Stimulated activated naive B cell treated with anti-CD40 and anti-IgM and Interleukin-4, amounts not matched to agents 10 μg/mL and 1 μg/mL and 100 μg/mL, for 72 hours (primary cell): Measurements from ENCODE around the gene BICD1.
"Not testable (repeated sequence)": the region's sequence is repeated elsewhere in the genome, so short reads cannot be mapped to it uniquely, and the experiment has no call there.

Source experiments
- ATAC-seq, 2 donors: fragments of 150-1000 bp; cut with Tn5 transposase; replicated peaks; 2 replicates each; pipeline ENCODE4 v1.10.0; 2021; ENCODE audit warnings: moderate library complexity in 1 of 2
- DNase-seq: peaks from one replicate; pipeline ENCODE4 v3.0.0; 2021
- H3K27ac Mint-ChIP-seq: one replicate; pipeline ENCODE4 v1.8.0; 2022; ENCODE audit warnings: mild to moderate bottlenecking, mixed read lengths
- H3K27me3 Mint-ChIP-seq, 2 donors: one replicate each; pipeline ENCODE4 v1.8.0; 2022; ENCODE audit warnings: mixed read lengths in 2 of 2
- H3K36me3 Mint-ChIP-seq, 2 donors: one replicate each; pipeline ENCODE4 v1.8.0; 2022; ENCODE audit warnings: mixed read lengths in 2 of 2, mild to moderate bottlenecking in 1 of 2
- H3K4me1 Mint-ChIP-seq, 2 donors: one replicate each; pipeline ENCODE4 v1.8.0; 2022; ENCODE audit warnings: mixed read lengths in 2 of 2, mild to moderate bottlenecking in 1 of 2
- H3K4me3 Mint-ChIP-seq, 2 donors: one replicate each; pipeline ENCODE4 v1.8.0; 2022; ENCODE audit warnings: mild to moderate bottlenecking in 2 of 2, mixed read lengths in 2 of 2, moderate library complexity in 1 of 2
- H3K9me3 Mint-ChIP-seq, 2 donors: one replicate each; pipeline ENCODE4 v1.8.0; 2022; ENCODE audit warnings: mixed read lengths in 2 of 2, mild to moderate bottlenecking in 1 of 2

Gene BICD1

DNA sequence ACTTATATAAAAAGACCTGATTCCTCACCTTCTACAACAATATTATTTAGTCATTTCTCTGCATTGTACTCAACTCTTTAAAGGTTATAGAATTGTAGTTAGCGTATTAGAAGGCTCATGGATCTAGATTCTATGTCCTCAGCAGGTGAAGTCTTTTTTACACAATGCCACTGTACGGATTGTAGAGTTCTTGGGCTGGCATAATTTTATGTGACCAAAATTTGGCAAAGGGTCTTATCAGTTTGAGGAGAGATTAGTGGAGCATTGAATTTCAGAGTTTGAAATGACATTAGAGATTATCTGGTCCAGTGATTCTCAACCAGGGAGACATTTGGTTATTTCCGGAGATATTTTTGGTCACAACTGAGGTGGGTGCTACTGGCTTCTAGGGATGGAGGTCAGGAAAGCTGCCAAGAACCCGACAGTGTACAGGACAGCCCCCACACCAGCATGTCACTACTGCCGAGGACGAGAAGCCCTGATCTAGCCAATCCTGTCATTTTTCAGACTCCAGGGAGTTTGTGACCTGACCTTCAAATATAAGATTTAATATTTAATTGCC, 63.9 kb downstream of the BICD1 start:
- H3K27me3 Mint-ChIP-seq, result no peaks in the 10 kb centered on the region
- H3K4me1 Mint-ChIP-seq, result peaks cover 4 to 8% of the 10 kb centered on the region in 2 donors
- H3K4me3 Mint-ChIP-seq, result no peak overlapping the region
- ATAC-seq (no peak), DNase-seq (no peak)
- H3K9me3 Mint-ChIP-seq, result no peaks in the 10 kb centered on the region
- no peak overlapping the region for H3K27ac Mint-ChIP-seq
- peaks cover 0 to 3% of the 10 kb centered on the region in 2 donors for H3K36me3 Mint-ChIP-seq

DNA sequence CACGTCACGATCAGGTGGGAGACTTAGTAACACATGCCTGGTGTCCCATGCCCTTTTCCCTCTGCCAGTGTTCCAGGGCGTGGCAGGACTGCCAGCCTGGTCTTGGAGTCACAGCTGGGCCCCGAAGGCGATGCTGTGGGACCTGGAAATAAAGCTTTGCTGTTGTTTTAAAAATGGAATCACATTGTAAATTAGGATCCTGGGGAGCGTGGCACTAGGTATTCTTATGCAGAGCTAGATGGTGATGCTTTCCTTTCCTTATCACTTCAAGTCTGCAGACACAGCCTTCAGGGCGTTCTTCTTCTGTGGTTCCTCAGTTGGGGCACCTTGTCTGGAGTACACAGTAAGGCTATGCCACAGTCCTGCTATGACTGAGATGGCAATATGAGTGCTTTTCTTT, 64.6 kb downstream of the BICD1 start:
- Mint-ChIP-seq H3K36me3 (peaks cover 0 to 4% of the 10 kb centered on the region in 2 donors), H3K4me1 (peaks cover 4 to 8% of the 10 kb centered on the region in 2 donors), H3K9me3 (no peaks in the 10 kb centered on the region), H3K27ac (no peak overlapping the region), H3K27me3 (no peaks in the 10 kb centered on the region), H3K4me3 (no peak overlapping the region)
- ATAC-seq, result no peak
- no peak for DNase-seq

DNA sequence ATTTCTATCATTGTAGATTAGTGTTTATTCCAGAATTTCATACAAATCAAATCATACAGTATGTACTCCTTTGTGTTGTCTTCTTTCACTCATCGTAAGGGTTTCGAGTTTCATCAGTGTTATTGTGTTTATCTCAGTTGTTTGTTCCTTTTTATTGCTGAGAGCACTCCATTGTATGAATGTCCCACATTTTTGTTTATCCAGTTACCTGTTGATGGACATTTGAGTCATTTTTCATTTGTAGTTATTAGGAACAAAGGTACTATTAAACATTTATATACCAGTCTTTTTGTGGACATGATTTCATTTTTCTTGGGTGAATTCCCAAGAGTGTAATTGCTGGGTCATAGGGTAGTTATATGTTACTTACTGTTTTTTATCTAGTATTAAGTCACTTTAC, 70.0 kb downstream of the BICD1 start:
- Mint-ChIP-seq H3K27me3 (no peaks in the 10 kb centered on the region), H3K36me3 (peaks cover 1 to 5% of the 10 kb centered on the region in 2 donors), H3K4me3 (no peak overlapping the region), H3K9me3 (no peaks in the 10 kb centered on the region), H3K4me1 (peaks cover 2 to 7% of the 10 kb centered on the region in 2 donors), H3K27ac (no peak overlapping the region)
- ATAC-seq (no peak), DNase-seq (no peak)

DNA sequence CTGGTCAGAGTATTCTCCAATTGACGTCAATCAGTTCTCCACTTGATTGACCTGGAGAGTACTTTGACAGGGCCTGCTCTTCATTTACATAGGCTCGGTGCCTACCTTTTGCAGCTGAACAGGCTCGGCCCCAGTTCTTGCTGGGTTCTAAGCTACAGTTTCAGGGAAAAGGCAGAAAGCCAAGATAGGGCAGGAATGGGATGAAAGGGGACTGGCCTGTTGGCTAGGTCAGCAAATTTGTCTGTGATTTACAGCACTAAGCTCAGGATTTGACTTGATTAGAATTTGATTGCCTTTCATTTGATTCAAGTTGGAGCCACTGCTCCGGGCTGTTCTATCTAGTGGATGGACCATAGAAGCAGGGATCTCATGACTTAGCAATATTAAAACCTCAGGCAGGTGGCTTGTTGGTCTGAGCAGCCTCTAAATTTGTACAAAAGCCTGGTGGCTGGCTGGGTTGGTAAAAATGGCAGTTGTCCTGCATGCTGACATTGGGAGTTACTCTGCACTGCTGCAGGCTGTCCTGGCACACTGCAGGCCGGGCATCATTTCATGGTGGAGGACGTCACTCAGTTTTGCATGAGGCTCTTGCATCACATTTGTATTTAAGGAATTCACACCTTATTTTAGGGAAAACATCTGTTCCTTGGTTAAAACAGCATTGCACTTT, 71.8 kb downstream of the BICD1 start:
- Mint-ChIP-seq H3K27ac (no peak overlapping the region), H3K4me1 (peaks cover 0 to 7% of the 10 kb centered on the region in 2 donors), H3K36me3 (peaks cover 1 to 5% of the 10 kb centered on the region in 2 donors), H3K4me3 (no peak overlapping the region), H3K9me3 (no peaks in the 10 kb centered on the region), H3K27me3 (no peaks in the 10 kb centered on the region)
- DNase-seq (no peak), ATAC-seq (no peak)

DNA sequence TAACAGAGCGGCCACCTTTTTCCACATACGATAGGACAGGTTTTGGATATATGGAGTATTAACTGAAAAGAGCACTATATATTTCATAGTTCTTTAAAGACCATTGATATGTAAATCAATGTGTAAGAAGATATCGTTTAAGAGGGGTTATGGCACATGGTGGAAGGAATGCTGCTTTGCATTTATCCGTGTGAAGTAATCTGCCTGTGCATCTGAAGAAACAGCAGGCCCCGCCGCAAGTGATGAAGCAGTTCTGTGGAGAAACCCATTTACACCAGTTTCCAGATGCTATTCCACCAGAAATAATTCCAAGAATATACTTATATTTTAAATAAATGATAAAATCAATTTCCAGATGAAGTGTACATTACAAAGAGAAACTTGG, 72.4 kb downstream of the BICD1 start:
- Mint-ChIP-seq H3K4me3 (no peak overlapping the region), H3K4me1 (peaks cover 0 to 7% of the 10 kb centered on the region in 2 donors), H3K9me3 (no peaks in the 10 kb centered on the region), H3K27me3 (no peaks in the 10 kb centered on the region), H3K36me3 (peaks cover 1 to 5% of the 10 kb centered on the region in 2 donors), H3K27ac (no peak overlapping the region)
- no peak for ATAC-seq
- no peak for DNase-seq

DNA sequence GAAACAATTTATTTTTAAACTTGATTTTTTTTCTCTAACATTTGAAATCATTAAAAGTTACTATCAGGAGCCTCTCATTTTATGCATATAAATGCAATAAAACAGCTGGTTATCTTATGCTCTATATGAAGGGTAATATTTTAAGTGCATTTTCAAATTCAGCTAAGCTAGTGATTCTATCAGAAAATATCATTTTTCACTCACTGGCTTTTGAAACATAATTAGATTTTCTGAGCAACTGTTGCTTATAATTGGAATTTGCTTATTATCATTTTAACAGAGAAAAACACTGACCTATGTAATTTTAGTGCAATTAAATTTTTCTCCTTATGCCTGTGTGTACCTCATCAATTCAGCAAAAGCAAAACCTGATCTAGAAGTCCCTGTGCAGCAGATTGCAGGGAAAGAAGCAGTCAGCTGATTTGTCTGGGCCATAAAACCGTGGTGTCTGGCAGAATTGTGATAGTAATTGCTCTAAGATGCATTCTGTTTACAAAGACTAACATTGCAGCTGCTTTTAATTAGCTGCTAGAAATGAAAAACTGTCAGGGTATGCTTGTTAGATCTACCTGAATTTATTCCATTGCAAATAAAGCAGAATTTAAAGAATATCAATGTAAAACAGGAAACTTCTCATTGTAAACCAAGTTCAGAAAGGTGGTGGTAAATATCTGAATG, 75.0 kb downstream of the BICD1 start:
- Mint-ChIP-seq H3K27ac (no peak overlapping the region), H3K9me3 (no peaks in the 10 kb centered on the region), H3K4me3 (no peak overlapping the region), H3K27me3 (no peaks in the 10 kb centered on the region), H3K36me3 (peaks cover 0 to 6% of the 10 kb centered on the region in 2 donors), H3K4me1 (peaks cover 0 to 7% of the 10 kb centered on the region in 2 donors)
- ATAC-seq (no peak), DNase-seq (no peak)

DNA sequence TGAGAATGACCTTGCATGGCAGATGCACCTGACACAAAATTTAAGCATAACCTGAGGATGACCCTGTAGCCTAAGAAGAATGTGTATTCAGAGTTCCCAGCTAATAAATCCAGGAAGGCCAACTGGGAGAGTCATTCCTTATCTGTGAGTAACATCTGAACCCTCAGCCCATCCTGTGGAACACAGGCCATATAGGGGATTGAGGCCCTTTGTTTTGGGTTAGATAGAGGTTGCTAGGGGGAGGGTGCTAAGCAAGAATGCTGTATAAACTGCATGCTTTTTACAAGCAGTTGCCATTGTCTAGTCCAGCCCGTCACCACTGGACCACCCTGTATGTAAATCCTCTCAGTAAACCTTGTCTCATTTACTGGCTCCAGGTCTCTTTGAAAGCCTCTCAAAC, 77.0 kb downstream of the BICD1 start:
- H3K4me3 Mint-ChIP-seq, result no peak overlapping the region

DNA sequence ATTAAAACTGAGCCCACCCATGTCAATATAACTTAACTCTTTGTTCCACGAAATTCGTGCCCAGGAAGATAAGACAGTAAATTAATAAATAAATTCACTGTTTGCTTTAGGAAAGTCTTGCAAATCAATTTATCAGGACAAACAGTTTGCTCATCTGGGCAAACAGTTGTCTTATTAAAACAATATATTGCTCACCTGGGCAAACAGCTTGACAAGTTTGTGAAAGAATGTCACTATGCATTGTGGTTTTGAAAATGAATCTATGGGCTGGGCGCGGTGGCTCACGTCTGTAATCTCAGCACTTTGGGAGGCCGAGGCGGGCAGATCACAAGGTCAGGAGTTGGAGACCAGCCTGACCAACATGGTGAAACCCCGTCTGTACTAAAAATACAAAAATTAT, 80.5 kb downstream of the BICD1 start:
- H3K27ac Mint-ChIP-seq, H3K27me3 Mint-ChIP-seq, ATAC-seq, DNase-seq, H3K4me3 Mint-ChIP-seq, H3K9me3 Mint-ChIP-seq, H3K4me1 Mint-ChIP-seq: not testable (repeated sequence)
- H3K36me3 Mint-ChIP-seq, result peaks cover 10 to 19% of the 10 kb centered on the region in 2 donors

More for the DNA sequence above, 77.0 kb downstream of the BICD1 start:
- H3K4me1 Mint-ChIP-seq, result peaks cover 0 to 7% of the 10 kb centered on the region in 2 donors
- ATAC-seq (no peak), DNase-seq (no peak)
- H3K9me3 Mint-ChIP-seq, result no peaks in the 10 kb centered on the region
- no peak overlapping the region for H3K27ac Mint-ChIP-seq
- H3K36me3 Mint-ChIP-seq, result peaks cover 0 to 7% of the 10 kb centered on the region in 2 donors
- no peaks in the 10 kb centered on the region for H3K27me3 Mint-ChIP-seq

DNA sequence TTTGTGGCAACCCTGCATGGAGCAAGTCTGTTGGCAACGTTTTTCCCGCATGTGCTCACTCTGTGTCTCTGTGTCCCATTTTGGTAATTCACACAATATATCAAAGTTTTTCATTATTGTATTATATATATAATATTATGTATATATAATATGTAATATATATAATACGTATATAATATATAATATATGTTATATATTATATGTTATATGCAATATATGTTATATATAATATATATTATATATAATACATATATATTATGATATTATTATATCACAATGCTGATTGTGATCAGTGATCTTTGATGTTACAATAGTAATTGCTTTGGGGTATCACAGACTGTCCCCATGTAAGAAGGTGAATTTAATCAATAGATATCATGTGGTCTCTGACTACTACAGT, 84.8 kb downstream of the BICD1 start:
- DNase-seq (no peak), ATAC-seq (no peak)
- peaks cover 0 to 2% of the 10 kb centered on the region in 2 donors for H3K4me1 Mint-ChIP-seq
- peaks cover 31 to 44% of the 10 kb centered on the region in 2 donors for H3K36me3 Mint-ChIP-seq
- peaks cover 7 to 12% of the 10 kb centered on the region in 2 donors for H3K9me3 Mint-ChIP-seq
- H3K27ac Mint-ChIP-seq, result no peak overlapping the region
- no peaks in the 10 kb centered on the region for H3K27me3 Mint-ChIP-seq
- H3K4me3 Mint-ChIP-seq, result no peak overlapping the region

DNA sequence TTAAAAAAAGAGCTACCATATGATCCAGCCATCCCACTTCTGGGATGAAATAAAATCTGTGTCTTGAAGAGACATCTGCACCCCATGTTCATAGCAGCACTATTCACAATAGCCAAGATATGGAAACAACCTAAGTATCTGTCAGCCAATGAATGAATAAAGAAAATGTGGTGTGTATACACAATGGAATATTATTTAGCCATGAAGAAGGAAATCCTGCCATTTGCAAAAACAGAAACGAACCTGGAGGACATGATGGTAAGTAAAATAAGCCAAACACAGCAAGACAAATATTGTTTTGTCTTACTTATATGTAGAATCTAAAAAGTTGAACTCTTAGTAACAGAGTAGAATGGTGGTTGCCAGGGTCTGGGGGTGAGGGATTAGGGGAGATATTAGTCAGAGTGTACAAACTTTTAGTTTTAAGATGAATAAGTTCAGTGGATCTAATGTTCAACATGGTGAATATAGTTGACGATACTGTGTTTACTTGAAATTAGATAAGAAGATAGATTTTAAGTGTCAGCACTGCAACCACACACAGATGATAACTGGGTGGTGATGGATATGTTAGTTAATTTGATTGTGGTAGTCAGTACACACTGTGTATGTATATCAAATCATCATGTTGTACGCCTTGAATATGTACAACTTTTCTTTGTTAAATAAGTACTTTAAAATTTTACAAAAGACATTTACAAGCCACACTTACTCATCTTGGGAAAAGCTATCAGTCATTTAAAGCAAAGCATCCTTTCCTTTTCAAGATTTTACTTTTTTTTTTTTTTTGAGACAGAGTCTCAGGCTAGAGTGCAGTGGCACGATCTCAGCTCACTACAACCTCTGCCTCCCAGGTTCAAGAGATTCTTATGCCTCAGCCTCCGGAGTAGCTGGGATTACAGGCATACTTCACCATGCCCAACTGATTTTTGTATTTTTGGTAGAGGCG, 89.9 kb downstream of the BICD1 start:
- ATAC-seq (no peak), DNase-seq (no peak)
- H3K4me1 Mint-ChIP-seq, result peaks cover 6 to 18% of the 10 kb centered on the region in 2 donors
- no peak overlapping the region for H3K27ac Mint-ChIP-seq
- no peak overlapping the region for H3K4me3 Mint-ChIP-seq
- peaks cover 23 to 39% of the 10 kb centered on the region in 2 donors for H3K36me3 Mint-ChIP-seq
- peaks cover 8 to 12% of the 10 kb centered on the region in 2 donors for H3K9me3 Mint-ChIP-seq
- no peaks in the 10 kb centered on the region for H3K27me3 Mint-ChIP-seq

DNA sequence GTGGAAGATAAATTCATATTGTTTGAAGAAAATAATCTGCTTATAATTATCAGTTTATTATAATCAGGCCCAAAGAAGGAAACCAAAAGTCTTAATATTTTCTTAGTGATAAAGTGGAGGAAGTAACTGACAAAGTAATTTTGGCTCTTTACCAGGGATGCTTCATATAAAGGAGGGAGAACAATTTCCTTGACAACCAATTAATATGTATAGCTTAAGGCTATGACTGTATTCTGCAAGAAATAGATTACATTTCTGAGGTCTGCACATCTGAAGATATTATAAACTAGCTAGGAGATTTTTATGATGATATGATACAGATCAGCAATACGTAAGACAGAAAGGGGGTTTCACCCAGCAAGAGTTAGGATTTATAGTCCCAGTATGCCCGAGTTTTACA, 90.8 kb downstream of the BICD1 start:
- ATAC-seq (no peak), DNase-seq (no peak)
- peaks cover 8 to 12% of the 10 kb centered on the region in 2 donors for H3K9me3 Mint-ChIP-seq
- no peak overlapping the region for H3K27ac Mint-ChIP-seq
- H3K27me3 Mint-ChIP-seq, result no peaks in the 10 kb centered on the region
- peaks cover 6 to 18% of the 10 kb centered on the region in 2 donors for H3K4me1 Mint-ChIP-seq
- no peak overlapping the region for H3K4me3 Mint-ChIP-seq
- peaks cover 23 to 42% of the 10 kb centered on the region in 2 donors for H3K36me3 Mint-ChIP-seq

DNA sequence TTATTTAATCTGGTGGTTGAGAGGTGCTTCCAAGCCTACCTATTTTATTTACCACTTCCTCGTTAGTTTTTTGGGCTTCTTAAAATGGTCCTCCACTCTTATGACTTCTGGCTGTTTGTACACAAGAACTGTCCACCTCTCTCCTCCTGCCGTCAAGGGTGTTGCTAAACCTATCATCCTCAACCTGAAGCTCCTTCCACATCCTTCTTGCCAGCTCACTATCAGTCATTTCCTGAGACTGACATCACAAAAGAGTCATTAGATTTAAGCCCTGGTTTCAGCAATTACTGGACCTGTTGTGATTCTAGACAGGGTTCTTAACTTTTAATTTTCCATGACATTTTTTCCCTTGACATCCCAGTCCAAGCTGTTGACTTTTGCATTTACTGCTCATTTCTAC, 91.9 kb downstream of the BICD1 start:
- Mint-ChIP-seq H3K4me3 (no peak overlapping the region), H3K27ac (no peak overlapping the region), H3K4me1 (peaks cover 6 to 18% of the 10 kb centered on the region in 2 donors), H3K27me3 (no peaks in the 10 kb centered on the region), H3K9me3 (peaks cover 8 to 12% of the 10 kb centered on the region in 2 donors), H3K36me3 (peaks cover 19 to 40% of the 10 kb centered on the region in 2 donors)
- ATAC-seq (peak in 1 of 2 donors; percentile 38), DNase-seq (no peak)

DNA sequence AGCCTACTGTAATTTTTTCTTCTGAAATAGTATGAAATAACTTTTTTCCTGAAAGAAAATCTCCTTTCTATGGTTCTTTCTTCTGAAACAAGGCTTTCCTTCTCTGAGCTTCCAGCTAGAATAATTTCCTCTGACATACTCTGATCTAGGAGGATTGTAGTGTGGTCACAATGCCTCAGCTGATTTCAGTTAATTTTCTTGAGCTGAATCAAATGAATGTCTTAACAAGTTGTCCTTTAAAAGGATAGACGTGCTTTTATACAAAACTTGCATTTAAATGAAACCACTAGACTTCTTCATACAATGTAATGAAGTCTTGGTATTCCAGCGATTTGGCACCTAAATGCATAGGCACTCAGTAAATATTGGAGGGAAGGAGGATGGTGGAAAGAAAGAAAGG, 94.4 kb downstream of the BICD1 start:
- Mint-ChIP-seq H3K4me3 (no peak overlapping the region), H3K4me1 (peaks cover 6 to 18% of the 10 kb centered on the region in 2 donors), H3K27me3 (no peaks in the 10 kb centered on the region), H3K36me3 (peaks cover 9 to 30% of the 10 kb centered on the region in 2 donors), H3K27ac (no peak overlapping the region), H3K9me3 (peaks cover under 1 to 4% of the 10 kb centered on the region in 2 donors)
- no peak for DNase-seq
- ATAC-seq, result no peak

DNA sequence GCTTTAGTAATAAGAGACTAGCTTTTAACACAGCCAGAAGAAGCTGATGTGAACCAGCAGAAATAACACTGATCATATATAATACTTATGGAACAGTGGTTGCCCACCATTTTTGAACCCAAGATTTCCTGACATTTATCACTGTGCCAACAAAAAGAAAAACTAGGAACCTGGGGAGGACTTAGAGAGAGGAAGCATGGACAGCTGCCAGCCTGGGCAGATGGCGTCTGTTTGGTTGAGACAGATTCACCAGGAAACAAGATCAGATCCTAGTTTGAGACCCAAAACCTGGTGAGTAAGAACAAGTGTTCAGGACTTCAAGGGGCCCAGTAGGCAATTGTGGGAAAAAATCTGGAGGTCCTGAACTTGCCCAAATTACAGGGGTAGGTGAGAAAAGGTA, 95.3 kb downstream of the BICD1 start:
- no peak for DNase-seq
- Mint-ChIP-seq H3K36me3 (peaks cover 8 to 27% of the 10 kb centered on the region in 2 donors), H3K27me3 (no peaks in the 10 kb centered on the region), H3K4me1 (peaks cover 4 to 18% of the 10 kb centered on the region in 2 donors), H3K9me3 (peaks cover 0 to 4% of the 10 kb centered on the region in 2 donors), H3K27ac (no peak overlapping the region), H3K4me3 (no peak overlapping the region)
- ATAC-seq, result no peak
